ENCODE results near the gene DIABLO.
"Not testable (repeated sequence)": the region's sequence is repeated elsewhere in the genome, so short reads cannot be mapped to it uniquely, and the experiment has no call there.

DIABLO gene

DNA sequence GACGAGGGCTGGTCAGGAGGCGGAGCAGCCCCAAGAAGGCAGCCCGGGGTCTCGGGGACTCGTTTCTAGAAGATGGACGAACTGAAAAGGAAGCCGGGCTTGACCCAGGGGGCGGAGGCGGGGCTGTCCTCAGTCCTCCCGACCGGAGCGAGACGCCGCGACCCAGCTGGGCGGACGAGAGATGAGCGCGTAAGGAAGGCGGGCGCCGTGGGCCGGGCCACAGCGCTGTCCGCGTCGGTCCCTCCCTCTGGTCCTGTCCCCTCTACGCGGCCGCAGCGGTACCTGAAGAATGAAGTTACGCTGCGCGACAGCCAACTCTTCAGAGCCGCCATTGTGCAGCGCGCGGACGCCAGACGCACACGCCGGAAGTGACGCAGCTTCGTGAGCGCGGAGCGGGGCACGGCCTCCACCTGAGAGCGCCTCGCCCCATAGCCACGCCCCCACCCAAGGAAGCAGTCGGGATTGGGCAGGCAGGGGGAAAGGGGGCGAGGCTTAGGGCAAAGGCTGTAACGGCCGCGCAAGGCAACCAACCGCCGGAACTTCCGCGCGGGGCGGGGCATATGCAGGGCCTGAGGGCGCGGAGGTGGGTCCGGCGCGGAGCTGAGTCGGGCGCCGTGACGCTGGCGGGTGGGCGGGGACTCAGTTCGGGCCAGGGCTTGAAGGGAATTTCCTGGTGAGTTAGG is at the start of gene DIABLO:
Gene DIABLO, minus strand, starts transcription at position 370 of the 683 bp plus-strand sequence. Its CDS starts 38 bp downstream, at position 332.
- DNase-seq = peak; percentile 100

DNA sequence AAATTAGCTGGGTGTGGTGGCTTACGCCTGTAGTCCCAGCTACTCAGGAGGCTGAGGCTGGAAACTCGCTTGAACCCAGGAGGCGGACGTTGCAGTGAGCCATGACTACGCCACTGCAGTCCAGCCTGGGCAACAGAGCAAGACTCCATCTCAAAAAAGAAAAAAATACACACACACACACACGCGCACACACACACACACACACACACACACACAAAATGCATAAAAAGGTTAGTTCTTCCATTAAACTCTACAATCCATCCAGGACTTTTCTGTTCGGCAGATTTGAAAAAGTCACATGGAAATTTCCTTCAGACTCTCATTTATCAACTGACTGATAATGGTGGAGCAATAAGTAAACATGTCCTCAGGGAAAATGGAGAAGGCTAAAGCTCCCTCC is 49.6 kb upstream of the DIABLO start:
- DNase-seq = no peak

DNA sequence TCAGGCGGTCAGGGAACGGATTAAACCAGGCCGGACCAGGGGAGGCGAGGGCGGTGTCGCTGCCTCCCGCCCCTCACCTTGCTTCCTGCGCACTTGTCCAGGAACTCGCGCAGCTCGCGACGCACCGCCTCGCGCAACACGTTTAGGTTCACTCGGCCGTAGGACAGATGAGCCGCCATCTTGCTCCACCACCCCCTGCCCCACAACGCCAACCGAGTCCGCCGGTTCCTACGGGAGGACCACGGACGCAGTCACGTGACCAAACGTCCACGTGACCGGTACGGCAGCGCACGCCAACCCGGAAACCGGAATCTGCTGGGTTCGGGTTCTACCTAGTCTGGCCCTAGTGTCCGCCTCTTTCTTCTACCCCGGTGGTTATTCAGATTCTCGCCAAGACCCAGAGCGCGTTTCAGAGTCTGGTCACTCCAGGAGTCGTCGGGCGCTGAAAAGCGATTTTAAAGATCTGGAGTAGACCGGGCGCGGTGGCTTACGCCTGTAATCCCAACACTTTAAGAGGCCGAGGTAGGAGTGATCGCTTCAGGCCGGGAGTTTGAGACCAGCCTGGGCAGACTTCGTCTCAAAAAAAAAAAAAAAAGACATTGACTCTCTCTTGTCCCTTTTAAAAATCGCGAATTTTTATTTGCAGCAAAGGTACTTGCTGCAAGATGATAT is 40.5 kb upstream of the DIABLO start, which contains the start of gene VPS33A:
Gene VPS33A, minus strand, starts transcription at position 265 of the 672 bp plus-strand sequence. Its CDS starts 86 bp downstream, at position 179.
- peak; percentile 98 for DNase-seq

GRCh38 chr12:122265886-122266229 is 40.0 kb upstream of the DIABLO start:
- peak; percentile 40 for DNase-seq

- DNase-seq = no peak
Observed at GRCh38 chr12:122265476-122265875, 39.6 kb upstream of the DIABLO start.

DNA sequence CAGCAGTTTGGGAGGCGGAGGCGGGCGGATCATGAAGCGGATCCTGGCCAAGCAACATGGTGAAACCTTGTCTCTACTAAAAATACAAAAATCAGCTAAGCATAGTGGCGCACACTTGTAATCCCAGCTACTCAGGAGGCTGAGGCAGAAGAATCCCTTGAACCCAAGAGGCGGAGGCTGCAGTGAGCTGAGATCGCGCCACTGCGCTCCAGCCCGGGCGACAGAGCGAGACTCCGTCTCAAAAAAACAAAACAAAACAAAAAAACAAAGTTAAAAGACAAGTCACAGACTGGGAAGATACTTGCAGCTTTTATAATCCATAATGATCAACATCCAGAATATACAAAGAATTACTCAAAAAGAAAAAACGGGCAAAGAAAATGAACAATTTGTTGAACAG is 34.9 kb upstream of the DIABLO start:
- DNase-seq = not testable (repeated sequence)

- DNase-seq = not testable (repeated sequence)
Observed at GRCh38 chr12:122258939-122259338, 33.1 kb upstream of the DIABLO start.

GRCh38 chr12:122258462-122258861 is 32.6 kb upstream of the DIABLO start:
- DNase-seq = not testable (repeated sequence)

DNA sequence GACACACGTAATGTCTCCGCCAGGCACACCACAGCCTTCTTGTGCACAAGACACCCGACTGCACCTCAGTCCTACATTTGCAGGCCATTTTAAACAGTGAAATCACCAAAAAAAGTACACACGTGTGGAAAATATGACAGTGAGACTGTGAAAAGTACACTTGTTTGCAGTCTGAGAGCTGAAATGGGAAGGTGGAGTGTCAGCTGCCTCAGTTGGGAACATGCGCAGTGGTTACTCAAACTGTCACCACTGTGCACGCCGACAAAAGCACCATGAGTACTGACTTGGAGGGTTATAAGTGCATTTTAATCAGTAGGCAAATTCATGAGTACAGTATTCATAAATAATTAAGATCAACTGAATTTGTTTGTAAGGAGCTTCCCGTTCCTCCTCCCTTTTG is 24.7 kb upstream of the DIABLO start:
- DNase-seq = no peak

GRCh38 chr12:122250047-122250446 is 24.2 kb upstream of the DIABLO start:
- no peak for DNase-seq

DNA sequence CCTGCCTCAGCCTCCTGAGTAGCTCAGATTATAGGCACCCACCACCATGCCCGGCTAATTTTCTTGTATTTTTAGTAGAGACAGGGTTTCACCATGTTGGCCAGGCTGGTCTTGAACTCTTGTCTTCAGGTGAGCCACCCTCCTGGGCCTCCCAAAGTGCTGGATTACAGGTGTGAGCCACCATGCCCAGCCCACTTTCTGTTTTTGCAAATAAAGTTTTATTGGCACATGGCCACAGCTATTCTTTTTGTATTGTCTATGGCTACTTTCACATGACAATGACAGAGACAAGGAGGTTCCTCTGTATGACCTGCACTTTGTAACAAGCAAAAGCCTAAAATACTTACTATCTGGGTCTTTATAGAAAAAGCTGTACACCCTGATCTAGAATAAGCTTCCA is 19.7 kb upstream of the DIABLO start:
- DNase-seq = no peak

DNA sequence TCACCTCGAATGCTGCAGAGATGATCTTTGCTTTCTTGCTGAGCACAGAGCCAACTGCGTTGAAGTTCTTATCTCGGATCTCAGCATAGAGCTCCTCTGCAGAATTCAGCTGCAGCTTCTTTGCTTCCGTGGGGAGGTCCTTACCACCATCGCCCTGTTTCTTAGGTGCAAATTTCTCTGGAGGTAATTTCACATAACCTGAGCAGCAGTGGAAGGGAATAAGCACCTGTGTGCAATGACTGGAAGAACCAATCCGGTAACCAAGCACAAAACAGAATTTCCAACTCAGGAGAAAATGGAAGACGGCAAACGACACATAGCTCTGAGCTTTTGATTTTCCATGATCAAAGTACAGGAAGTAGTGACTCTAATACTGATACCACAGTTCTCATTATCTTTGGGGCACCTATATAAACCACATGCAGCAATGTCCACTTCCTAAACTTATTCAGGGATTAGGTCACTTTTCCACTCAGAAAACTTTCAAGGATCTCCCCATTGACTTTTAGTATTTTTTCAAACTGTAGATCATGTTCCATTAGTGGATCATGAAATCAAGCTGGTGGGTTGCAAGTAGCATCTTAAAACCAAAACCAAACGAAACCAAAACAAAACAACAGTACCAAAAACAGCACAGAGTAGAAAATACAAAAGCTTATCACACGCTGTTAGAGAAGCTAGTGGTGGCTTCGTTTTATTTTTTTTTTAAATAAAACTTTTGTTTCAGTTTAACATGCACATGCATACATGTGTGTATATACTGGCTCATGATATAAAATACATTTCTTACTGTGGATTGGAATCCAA is 18.9 kb upstream of the DIABLO start:
- DNase-seq = peak; percentile 56

DNA sequence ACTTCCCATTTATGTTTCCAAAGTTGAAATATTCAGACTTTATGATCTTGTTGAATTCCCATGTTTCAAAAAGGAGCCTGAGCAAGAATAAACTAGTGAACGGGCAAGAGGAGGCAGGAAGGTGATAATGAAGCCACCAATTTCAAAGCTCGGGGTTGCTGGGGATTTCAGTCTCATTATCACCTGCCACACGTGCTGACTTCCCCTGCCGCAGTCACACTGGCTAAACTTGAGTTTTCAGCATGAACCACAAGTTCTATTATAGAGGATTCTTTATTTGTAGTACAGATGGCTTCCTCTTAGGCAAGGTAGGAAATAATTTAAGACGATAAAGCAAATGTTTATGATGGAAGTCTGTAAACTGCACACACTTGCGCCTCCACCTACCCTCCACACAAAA is 18.1 kb upstream of the DIABLO start:
- DNase-seq = peak; percentile 32

DNA sequence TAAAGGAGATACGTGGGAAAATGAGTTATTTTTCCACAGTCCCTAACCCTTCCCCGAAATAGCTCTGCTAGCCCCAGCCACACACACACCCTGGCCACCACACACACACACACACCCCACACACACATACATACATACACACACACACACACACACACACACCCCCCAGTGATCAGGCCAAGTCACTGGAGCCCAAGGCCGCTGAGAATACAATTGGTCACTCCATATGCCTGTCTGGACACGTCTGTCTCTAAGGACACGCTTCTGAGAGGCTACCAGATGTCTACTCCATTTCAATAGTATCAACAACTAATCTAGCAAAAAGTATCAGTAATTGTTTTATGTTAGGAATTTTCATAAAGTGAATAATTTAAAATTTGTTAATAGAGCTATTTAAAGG is 13.0 kb upstream of the DIABLO start:
- no peak for DNase-seq

- DNase-seq = no peak
Observed at GRCh38 chr12:122235741-122236140, 9.9 kb upstream of the DIABLO start.

DNA sequence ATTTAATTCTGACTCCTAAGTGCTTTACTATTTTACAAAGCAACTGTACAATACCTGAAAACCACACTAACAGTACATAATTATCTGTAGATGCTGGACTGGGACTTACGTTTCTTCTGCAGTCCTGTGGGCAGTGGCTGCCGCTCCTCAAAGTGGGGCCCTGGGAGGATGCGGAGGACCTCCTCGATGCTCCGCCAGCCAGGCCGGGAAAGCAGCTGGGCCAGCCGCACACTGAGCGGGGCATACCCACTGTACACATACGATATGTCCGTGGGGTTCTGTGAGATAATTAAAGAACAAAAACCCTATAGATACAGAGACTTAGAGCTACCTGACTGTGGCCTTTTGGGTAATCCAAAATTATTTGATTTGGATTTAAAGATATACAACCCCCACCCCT is 6.8 kb upstream of the DIABLO start:
- DNase-seq = no peak

DNA sequence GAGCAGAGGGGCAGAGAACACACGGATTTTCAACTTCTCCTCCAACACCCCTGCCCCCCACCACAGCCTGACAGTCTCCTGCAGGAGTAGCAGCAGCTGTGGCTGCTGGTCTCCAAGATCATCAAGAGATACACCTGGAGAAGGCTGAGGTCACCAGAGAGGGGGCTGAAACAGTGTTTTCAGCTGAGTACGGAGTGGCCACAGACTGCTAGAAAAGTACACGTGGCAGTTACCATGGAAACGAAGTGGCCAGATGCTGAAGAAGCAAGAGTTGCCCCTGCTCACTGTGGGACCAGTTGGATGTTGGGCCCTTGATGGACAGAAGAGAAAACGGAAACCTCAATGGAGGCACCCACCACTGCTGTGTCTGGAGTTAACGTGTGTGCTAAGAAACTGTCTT is 4.9 kb upstream of the DIABLO start:
- DNase-seq = no peak

GRCh38 chr12:122228092-122228491 is 2.2 kb upstream of the DIABLO start:
- DNase-seq = no peak

DNA sequence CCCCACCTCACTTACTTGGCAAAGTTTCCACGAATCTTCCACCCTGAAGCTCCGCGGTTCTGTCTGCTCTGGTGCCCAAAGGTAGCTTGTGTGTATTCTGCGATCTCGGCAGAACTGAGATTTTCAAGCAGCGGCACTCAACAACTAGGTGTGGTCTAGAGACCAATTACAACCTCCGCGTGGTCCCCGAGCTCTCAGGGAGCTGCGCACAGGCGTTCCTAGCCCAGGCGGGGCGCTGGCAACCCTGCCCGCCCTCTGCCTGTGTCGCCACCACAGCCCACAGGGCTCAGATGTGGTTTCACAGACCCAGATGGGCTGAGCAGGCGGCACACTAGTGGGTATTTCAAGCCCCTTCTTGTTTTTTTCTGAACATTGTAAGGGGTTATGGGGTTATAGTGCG is 1.5 kb upstream of the DIABLO start:
- peak; percentile 29 for DNase-seq

- DNase-seq = no peak
Observed at GRCh38 chr12:122226366-122227125, 694 bp upstream of the DIABLO start.

- no peak for DNase-seq
Observed at GRCh38 chr12:122216445-122216844, 9.4 kb downstream of the DIABLO start.

DNA sequence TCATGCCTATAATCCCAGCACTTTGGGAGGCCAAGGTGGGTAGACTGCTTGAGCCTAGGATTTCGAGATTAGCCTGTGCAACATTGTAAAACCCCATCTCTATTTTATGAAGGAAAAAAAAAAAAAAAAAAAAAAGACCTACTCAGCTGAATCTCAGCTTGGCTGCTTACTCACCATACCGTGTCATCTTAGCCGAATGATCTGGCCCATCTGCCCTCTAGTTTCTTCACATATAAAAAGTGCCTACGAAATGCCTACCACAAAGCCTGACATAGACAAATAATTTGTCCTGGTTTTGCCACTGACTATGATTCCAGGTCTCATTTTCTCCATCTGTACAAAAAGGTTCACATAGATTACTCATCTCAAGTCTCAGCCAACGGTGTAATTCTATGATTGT is 10.1 kb downstream of the DIABLO start:
- DNase-seq = no peak
